LHCN-M2 (cell line): ENCODE data around the gene ADAM11. TPM values are rescaled to one million over a fixed set of nuclear protein-coding genes. Genes with fewer than 3 reads are reported as not detected.

Experiments
- DNase-seq: peaks from one replicate; pipeline ENCODE4 v3.0.0-alpha.2; 2012; ENCODE audit warnings: low read depth
- total RNA-seq: library from RNA; depleted of rRNA; stranded (reverse); fragments of >200 nt; gene quantifications from 2 replicates; pipeline ENCODE4 v1.2.3, GENCODE V29; 2014; rRNA removed

Gene ADAM11
- total RNA-seq, 1 experiment from 2014 or later, result 0.40 TPM

GRCh38 chr17:44830359-44831288 is 71.8 kb downstream of the ADAM11 start:
- no peak for DNase-seq

DNA sequence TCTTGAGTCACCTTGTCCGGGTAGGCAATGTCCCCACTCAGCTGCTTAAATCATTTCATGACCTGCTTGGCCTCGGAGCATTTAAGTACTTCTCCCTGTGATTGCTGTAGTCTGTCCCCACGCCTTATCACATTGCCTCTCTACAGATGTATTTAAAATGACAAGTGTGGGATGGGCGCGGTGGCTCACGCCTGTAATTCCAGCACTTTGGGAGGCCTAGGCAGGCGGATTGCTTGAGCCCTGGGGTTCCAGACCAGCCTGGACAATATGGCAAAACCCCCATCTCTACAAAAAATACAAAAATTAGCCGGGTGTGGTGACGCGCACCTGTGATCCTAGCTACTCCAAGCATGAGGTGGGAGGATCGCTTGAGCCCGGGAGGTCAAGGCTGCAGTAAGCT is 72.6 kb downstream of the ADAM11 start:
- DNase-seq, result no peak

Other genes starting within 250 kb of the ADAM11 start
- 12.5 and 21.2 TPM in 2 replicates for gene FZD2, start 201.5 kb upstream of the ADAM11 start, total RNA-seq
- gene MEIOC, start 102.5 kb upstream of the ADAM11 start, total RNA-seq, result 0.17 TPM in 1 of 2 replicates, not detected in the other
- gene CCDC43, start 69.2 kb upstream of the ADAM11 start, total RNA-seq, result 30.1 and 30.7 TPM in 2 replicates
- 14.4 and 14.5 TPM in 2 replicates for gene DBF4B, start 50.3 kb upstream of the ADAM11 start, total RNA-seq
- gene GJC1, start 71.3 kb downstream of the ADAM11 start, total RNA-seq, result 23.7 and 24.6 TPM in 2 replicates
- not detected in 2 replicates for gene HIGD1B, start 88.9 kb downstream of the ADAM11 start, total RNA-seq
- gene EFTUD2, start 140.5 kb downstream of the ADAM11 start, total RNA-seq, result 106 and 107 TPM in 2 replicates
- gene GFAP, start 156.5 kb downstream of the ADAM11 start, total RNA-seq, result 0.29 TPM in 1 of 2 replicates, not detected in the other
- gene KIF18B, start 188.8 kb downstream of the ADAM11 start, total RNA-seq, result 12.1 and 14.7 TPM in 2 replicates
- gene C1QL1, start 209.3 kb downstream of the ADAM11 start, total RNA-seq, result 2.5 and 2.8 TPM in 2 replicates